Stimulated activated CD8-positive, alpha-beta memory T cell treated with anti-CD3 and anti-CD28 coated beads, Interleukin-15, amount 100 ng/mL, for 48 hours (primary cell): Measurements from ENCODE around the gene SLC15A1.

ENCODE experiments used
- DNase-seq, 2 donors: peaks; one replicate each; pipeline ENCODE4 v3.0.0-alpha.2; 2020; ENCODE audit warnings: low read depth in 2 of 2

SLC15A1 gene

GRCh38 chr13:98752467-98753290 lies at the start of gene SLC15A1:
SLC15A1 (minus strand) TSS chr13:98752672; CDS start chr13:98752598, 74 bp downstream.
- DNase-seq = no peak

GRCh38 chr13:98801626-98802418 lies 49.4 kb upstream of the SLC15A1 start:
- DNase-seq = no peak

- no peak for DNase-seq
These were observed 47.6 kb upstream of the SLC15A1 start for GRCh38 chr13:98800078-98800477.

GRCh38 chr13:98798849-98799645 lies 46.6 kb upstream of the SLC15A1 start:
- DNase-seq = no peak

GRCh38 chr13:98797456-98797855 lies 45.0 kb upstream of the SLC15A1 start:
- DNase-seq = no peak

- no peak for DNase-seq
These were observed 44.3 kb upstream of the SLC15A1 start for GRCh38 chr13:98796798-98797197.

GRCh38 chr13:98796191-98796590 lies 43.7 kb upstream of the SLC15A1 start:
- no peak for DNase-seq

- no peak for DNase-seq
These were observed 42.7 kb upstream of the SLC15A1 start for GRCh38 chr13:98795220-98795619.

GRCh38 chr13:98794498-98794897 lies 42.0 kb upstream of the SLC15A1 start:
- DNase-seq = no peak

GRCh38 chr13:98792785-98793495 lies 40.5 kb upstream of the SLC15A1 start:
- no peak for DNase-seq

GRCh38 chr13:98792321-98792720 lies 39.8 kb upstream of the SLC15A1 start:
- no peak for DNase-seq

- no peak for DNase-seq
These were observed 39.1 kb upstream of the SLC15A1 start for GRCh38 chr13:98791611-98792010.

GRCh38 chr13:98787996-98788395 lies 35.5 kb upstream of the SLC15A1 start:
- DNase-seq = no peak

- no peak for DNase-seq
These were observed 34.7 kb upstream of the SLC15A1 start for GRCh38 chr13:98787173-98787572.

- DNase-seq = no peak
These were observed 33.6 kb upstream of the SLC15A1 start for GRCh38 chr13:98786023-98786422.

- no peak for DNase-seq
These were observed 32.9 kb upstream of the SLC15A1 start for GRCh38 chr13:98785405-98785804.

- no peak for DNase-seq
These were observed 32.2 kb upstream of the SLC15A1 start for GRCh38 chr13:98784666-98785065.

GRCh38 chr13:98783856-98784478 lies 31.5 kb upstream of the SLC15A1 start:
- no peak for DNase-seq

- DNase-seq = no peak
These were observed 30.2 kb upstream of the SLC15A1 start for GRCh38 chr13:98782654-98783053.

GRCh38 chr13:98781905-98782304 lies 29.4 kb upstream of the SLC15A1 start:
- no peak for DNase-seq

GRCh38 chr13:98781470-98781869 lies 29.0 kb upstream of the SLC15A1 start:
- DNase-seq = no peak
